Glutamatergic neuron (in vitro differentiated cells): Measurements from ENCODE around the gene WDR47. TPM values are rescaled to one million over a fixed set of nuclear protein-coding genes. Genes with fewer than 3 reads are reported as not detected.

Experiments used
- DNase-seq: peaks from one replicate; pipeline ENCODE4 v3.0.0; 2022
- H3K27ac Mint-ChIP-seq: one replicate; pipeline ENCODE4 v1.8.0; 2020; ENCODE audit warnings: mild to moderate bottlenecking, mixed read lengths, inconsistent platforms; ENCODE audit not compliant: unreplicated experiment
- H3K27me3 Mint-ChIP-seq: one replicate; pipeline ENCODE4 v1.8.0; 2020; ENCODE audit warnings: mild to moderate bottlenecking, moderate library complexity, mixed read lengths, inconsistent platforms; ENCODE audit not compliant: unreplicated experiment
- H3K36me3 Mint-ChIP-seq: one replicate; pipeline ENCODE4 v1.8.0; 2020; ENCODE audit warnings: mild to moderate bottlenecking, mixed read lengths, inconsistent platforms; ENCODE audit not compliant: unreplicated experiment
- H3K4me1 Mint-ChIP-seq: one replicate; pipeline ENCODE4 v1.8.0; 2020; ENCODE audit warnings: mild to moderate bottlenecking, low read depth, mixed read lengths, inconsistent platforms; ENCODE audit not compliant: unreplicated experiment
- H3K4me3 Mint-ChIP-seq: one replicate; pipeline ENCODE4 v1.8.0; 2020; ENCODE audit warnings: mild to moderate bottlenecking, mixed read lengths, inconsistent platforms; ENCODE audit not compliant: unreplicated experiment
- H3K9me3 Mint-ChIP-seq: one replicate; pipeline ENCODE4 v1.8.0; 2020; ENCODE audit warnings: mild to moderate bottlenecking, moderate library complexity, mixed read lengths, inconsistent platforms; ENCODE audit not compliant: unreplicated experiment
- total RNA-seq: library from RNA; stranded (reverse); fragmentation: NEBNext Ultra II Directional; extraction: Animal tissue kit (Norgen Biotek cat#: 25700); gene quantifications from one replicate; pipeline ENCODE4 v1.2.1, GENCODE V29; 2021; ENCODE audit not compliant: unreplicated experiment
- TF ChIP-seq, protein P1 (sequence below): fragments of 200-600 bp; sonication (generic); IDR thresholded peaks from one replicate; pipeline ENCODE4 v1.5.0; 2021; ENCODE audit not compliant: partially characterized antibody, unreplicated experiment

WDR47 gene
- total RNA-seq, 1 donor from 2014 or later = 128 TPM

DNA sequence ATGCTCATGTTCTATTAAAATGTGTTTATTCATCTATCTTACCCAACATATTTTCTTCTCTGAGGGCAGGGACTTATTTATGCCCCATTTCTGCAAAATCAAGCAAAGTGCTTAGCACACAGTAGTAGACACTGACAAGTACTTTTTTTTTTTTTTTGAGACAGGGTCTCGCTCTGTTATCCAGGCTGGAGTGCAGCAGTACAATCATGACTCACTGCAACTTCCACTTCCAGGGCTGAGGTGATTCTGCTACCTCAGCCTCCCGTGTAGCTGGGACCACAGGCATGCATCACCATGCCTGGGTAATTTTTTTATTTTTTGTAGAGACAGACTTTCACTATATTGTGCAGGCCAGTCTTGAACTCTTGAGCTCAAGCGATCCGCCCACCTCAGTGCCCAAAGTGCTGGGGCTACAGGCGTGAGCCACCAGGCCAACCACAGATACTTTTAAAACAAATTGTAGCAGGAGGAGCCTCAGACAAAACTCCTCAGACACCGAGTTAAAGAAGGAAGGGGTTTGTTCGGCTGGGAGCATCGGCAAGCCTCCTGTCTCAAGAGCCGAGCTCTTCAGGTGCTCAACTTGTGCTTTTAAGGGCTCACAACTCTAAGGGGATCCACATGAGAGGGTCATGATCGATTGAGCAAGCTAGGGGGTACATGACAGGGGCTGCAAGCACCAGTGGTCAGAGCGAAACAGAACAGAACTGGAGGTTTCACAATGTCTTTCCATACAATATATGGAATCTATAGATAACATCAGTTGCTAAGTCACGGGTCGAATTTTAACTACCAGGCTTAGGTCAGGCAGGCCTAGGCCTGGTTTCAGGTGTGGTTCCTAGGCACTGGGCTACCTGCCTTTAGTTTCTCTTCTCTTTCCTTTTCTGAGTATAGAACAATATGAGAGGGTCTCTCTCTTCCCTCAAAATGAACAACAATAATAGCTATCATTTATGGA lies 42.9 kb upstream of the WDR47 start:
- H3K27ac Mint-ChIP-seq = no peak overlapping the region
- H3K4me1 Mint-ChIP-seq = peaks cover 2% of the 10 kb centered on the region
- H3K9me3 Mint-ChIP-seq = no peaks in the 10 kb centered on the region
- no peaks in the 10 kb centered on the region for H3K36me3 Mint-ChIP-seq
- TF ChIP-seq, protein P1, sequence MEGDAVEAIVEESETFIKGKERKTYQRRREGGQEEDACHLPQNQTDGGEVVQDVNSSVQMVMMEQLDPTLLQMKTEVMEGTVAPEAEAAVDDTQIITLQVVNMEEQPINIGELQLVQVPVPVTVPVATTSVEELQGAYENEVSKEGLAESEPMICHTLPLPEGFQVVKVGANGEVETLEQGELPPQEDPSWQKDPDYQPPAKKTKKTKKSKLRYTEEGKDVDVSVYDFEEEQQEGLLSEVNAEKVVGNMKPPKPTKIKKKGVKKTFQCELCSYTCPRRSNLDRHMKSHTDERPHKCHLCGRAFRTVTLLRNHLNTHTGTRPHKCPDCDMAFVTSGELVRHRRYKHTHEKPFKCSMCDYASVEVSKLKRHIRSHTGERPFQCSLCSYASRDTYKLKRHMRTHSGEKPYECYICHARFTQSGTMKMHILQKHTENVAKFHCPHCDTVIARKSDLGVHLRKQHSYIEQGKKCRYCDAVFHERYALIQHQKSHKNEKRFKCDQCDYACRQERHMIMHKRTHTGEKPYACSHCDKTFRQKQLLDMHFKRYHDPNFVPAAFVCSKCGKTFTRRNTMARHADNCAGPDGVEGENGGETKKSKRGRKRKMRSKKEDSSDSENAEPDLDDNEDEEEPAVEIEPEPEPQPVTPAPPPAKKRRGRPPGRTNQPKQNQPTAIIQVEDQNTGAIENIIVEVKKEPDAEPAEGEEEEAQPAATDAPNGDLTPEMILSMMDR = no peak
- no peak for DNase-seq
- H3K4me3 Mint-ChIP-seq = no peak overlapping the region
- H3K27me3 Mint-ChIP-seq = no peaks in the 10 kb centered on the region

DNA sequence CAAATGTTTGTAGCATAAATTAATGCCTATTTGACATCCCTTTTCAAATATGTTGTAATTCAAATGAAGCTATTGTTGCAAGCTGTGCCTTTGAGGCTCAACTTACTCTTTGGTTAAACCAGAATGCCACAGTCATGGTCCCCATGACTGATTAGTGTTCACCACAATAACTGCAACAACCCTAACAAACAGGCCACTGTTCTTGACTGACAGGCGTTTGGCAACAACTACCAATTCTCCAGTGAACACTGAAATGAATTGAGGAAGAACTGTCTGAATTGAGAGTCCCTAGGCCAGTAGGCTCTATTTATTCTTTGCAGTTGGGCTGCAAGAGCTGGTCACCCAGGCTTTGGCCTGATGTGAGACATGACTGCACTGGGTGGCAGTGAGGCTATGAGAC lies 42.0 kb upstream of the WDR47 start:
- Mint-ChIP-seq H3K4me3 (no peak overlapping the region), H3K9me3 (no peaks in the 10 kb centered on the region), H3K27me3 (no peaks in the 10 kb centered on the region), H3K4me1 (no peaks in the 10 kb centered on the region), H3K36me3 (no peaks in the 10 kb centered on the region), H3K27ac (no peak overlapping the region)
- TF ChIP-seq, protein P1 = no peak
- DNase-seq = no peak

DNA sequence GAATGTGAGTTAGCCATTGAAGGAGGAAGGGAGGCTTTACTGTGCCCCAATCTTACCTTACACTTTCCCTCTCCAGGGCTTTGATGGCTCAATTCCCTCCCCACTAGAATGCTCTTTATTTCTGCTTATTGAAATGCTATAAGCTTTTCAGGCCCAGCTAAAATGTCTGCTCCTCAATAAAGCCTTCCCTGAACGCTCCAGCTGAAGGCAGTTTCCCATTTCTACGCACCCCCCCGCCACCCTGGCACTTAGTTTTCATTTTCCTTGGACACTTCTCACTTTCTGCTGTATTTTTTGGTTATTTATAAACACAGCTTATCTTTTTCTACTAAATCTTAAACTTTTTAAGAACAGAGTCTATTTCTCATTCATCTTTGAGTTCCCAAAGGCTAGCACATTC lies 41.6 kb upstream of the WDR47 start:
- Mint-ChIP-seq H3K36me3 (no peaks in the 10 kb centered on the region), H3K4me1 (no peaks in the 10 kb centered on the region), H3K27ac (no peak overlapping the region), H3K4me3 (no peak overlapping the region), H3K27me3 (no peaks in the 10 kb centered on the region), H3K9me3 (no peaks in the 10 kb centered on the region)
- DNase-seq = no peak
- TF ChIP-seq, protein P1 = no peak

DNA sequence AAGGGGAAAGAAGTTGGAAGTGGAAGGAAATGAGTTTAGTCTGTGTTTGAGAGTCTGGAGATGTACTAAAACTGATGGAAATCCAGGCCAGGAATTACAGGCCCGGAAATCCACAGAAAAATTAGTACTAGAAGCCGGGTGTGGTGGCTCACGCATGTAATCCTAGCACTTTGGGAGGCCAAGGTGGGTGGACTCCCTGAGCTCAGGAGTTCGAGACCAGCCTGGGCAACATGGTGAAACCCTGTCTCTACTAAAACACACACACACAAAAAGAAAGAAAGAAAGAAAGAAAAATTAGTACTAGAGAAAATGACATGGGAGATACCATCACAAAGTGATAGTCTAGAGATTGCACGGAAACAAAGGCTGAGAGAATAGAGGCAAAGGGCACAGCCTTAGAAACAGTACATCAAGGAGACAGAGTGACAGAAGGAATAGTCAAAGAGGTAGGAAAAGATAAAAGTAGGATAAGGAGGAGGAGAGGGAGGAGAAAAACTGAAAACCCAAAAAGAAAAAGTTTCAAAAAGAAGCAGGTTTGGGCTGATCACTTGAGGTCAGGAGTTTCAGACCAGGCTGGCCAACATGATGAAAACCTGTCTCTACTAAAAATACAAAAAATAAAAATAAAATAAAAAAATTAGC lies 38.7 kb upstream of the WDR47 start:
- TF ChIP-seq, protein P1 = no peak
- H3K36me3 Mint-ChIP-seq = no peaks in the 10 kb centered on the region
- no peak overlapping the region for H3K4me3 Mint-ChIP-seq
- no peak overlapping the region for H3K27ac Mint-ChIP-seq
- peaks cover 1% of the 10 kb centered on the region for H3K4me1 Mint-ChIP-seq
- H3K27me3 Mint-ChIP-seq = no peaks in the 10 kb centered on the region
- peaks cover 9% of the 10 kb centered on the region for H3K9me3 Mint-ChIP-seq
- DNase-seq = no peak

DNA sequence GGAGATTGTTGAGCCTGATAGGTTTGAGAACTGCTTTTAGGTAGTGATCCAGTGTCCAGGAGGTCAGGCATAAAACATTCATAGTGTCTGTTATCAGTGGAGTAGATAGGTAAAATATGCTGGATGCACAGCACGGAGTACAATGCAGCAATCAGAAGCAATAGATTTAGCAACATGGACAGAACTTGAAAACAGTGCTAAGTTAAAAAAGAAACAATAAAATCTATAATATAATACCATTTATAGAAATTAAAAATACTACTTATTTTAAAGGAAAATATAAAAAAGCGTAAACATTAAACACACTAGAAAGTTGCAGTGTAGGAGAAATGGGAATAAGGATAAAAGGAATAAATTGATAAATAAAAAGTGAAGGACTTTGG lies 37.3 kb upstream of the WDR47 start:
- no peak for DNase-seq
- TF ChIP-seq, protein P1 = no peak
- H3K36me3 Mint-ChIP-seq = no peaks in the 10 kb centered on the region
- H3K4me3 Mint-ChIP-seq = no peak overlapping the region
- peaks cover 10% of the 10 kb centered on the region for H3K9me3 Mint-ChIP-seq
- H3K27ac Mint-ChIP-seq = no peak overlapping the region
- H3K4me1 Mint-ChIP-seq = peaks cover 6% of the 10 kb centered on the region
- H3K27me3 Mint-ChIP-seq = no peaks in the 10 kb centered on the region
